A673 (cell line): Measurements from ENCODE around the gene SMYD3.

Experiments used
- EZH2 ChIP-seq: fragments of 200-600 bp; sonication (generic); IDR thresholded peaks from 2 replicates; pipeline ENCODE4 v1.6.1; 2017; ENCODE audit warnings: borderline replicate concordance, low read depth, mild to moderate bottlenecking, mixed read lengths, antibody characterized with exemption, low read length; ENCODE audit not compliant: poor library complexity, severe bottlenecking
- TF ChIP-seq, protein P1 (sequence below): fragments of 300-800, 200-600 bp; sonication (generic); conservative IDR thresholded peaks from 2 replicates; pipeline ENCODE4 v1.5.1; 2017; ENCODE audit warnings: low read depth, mild to moderate bottlenecking, antibody characterized with exemption, low read length, moderate library complexity, mixed read lengths

DNA sequence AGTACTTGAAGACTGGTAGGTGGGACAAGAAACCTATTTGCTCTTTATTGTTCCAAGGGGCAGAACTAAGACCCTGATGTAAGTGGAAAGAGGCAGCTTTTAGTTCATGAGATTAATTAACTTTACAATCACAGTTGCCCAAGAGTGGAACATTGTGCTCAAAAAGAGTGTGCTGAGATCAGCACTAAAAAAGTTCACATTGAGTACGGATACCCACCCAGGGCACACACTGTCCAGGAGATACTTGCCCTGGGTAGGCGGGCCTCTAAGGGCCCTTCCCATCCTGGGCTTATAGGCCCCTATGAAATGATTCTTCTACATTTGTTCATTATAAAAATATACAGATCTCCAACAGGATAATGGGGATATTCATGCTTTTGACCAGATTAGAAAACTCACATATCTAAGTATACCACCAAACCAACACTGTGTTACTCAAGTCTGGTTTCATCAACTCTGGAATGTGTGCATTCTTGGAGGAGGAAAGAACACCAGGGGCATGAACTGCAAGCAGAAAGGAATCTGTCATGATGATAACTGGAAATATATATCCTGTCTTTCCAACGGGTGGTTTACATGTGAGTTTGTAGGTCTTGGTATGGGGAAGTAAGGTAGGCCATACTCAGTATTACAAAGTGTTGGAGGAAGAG lies 626.2 kb downstream of the SMYD3 start:
- no peak for TF ChIP-seq EZH2
- TF ChIP-seq, protein P1, sequence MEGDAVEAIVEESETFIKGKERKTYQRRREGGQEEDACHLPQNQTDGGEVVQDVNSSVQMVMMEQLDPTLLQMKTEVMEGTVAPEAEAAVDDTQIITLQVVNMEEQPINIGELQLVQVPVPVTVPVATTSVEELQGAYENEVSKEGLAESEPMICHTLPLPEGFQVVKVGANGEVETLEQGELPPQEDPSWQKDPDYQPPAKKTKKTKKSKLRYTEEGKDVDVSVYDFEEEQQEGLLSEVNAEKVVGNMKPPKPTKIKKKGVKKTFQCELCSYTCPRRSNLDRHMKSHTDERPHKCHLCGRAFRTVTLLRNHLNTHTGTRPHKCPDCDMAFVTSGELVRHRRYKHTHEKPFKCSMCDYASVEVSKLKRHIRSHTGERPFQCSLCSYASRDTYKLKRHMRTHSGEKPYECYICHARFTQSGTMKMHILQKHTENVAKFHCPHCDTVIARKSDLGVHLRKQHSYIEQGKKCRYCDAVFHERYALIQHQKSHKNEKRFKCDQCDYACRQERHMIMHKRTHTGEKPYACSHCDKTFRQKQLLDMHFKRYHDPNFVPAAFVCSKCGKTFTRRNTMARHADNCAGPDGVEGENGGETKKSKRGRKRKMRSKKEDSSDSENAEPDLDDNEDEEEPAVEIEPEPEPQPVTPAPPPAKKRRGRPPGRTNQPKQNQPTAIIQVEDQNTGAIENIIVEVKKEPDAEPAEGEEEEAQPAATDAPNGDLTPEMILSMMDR: no peak
